ENCODE results near the gene ZSWIM5.

- TF ChIP-seq POLR2AphosphoS5 (IDR thresholded peaks at IDR 0.05; ENCODE audit: borderline replicate concordance, low read depth, low read length) = no peak
- no peak for TF ChIP-seq EZH2 (IDR thresholded peaks at IDR 0.05)
Measured at GRCh38 chr1:45093334-45093733, 113.1 kb downstream of the ZSWIM5 start.
